NCI-H1092 treated with DMSO at 0.1 percent for 48 hours (cell line): Measurements from ENCODE around the gene ZDHHC1.
A peak's percentile ranks its signal among the peaks of the same experiment; 100 is the strongest.

Source experiments
- DNase-seq: peaks from one replicate; lab custom pipeline; 2025; lab: John Stamatoyannopoulos, UW

Gene ZDHHC1

GRCh38 chr16:67415872-67416793 is at the start of gene ZDHHC1:
ZDHHC1 (minus strand) TSS chr16:67416477; CDS start chr16:67407775, 8,702 bp downstream.
- peak; percentile 42 for DNase-seq

- DNase-seq = no peak
Measured at GRCh38 chr16:67464565-67464964, 48.3 kb upstream of the ZDHHC1 start.

GRCh38 chr16:67463691-67464090 is 47.4 kb upstream of the ZDHHC1 start:
- no peak for DNase-seq

- no peak for DNase-seq
Measured at GRCh38 chr16:67463059-67463458, 46.8 kb upstream of the ZDHHC1 start.

GRCh38 chr16:67462279-67462655 is 46.0 kb upstream of the ZDHHC1 start:
- DNase-seq = no peak

- DNase-seq = no peak
Measured at GRCh38 chr16:67461600-67462278, 45.5 kb upstream of the ZDHHC1 start.

GRCh38 chr16:67460961-67461360 is 44.7 kb upstream of the ZDHHC1 start:
- DNase-seq = no peak

- DNase-seq = no peak
Measured at GRCh38 chr16:67460168-67460567, 43.9 kb upstream of the ZDHHC1 start.

- DNase-seq = no peak
Measured at GRCh38 chr16:67459861-67460150, 43.5 kb upstream of the ZDHHC1 start.

- DNase-seq = no peak
Measured at GRCh38 chr16:67459066-67459860, 43.0 kb upstream of the ZDHHC1 start.

- DNase-seq = no peak
Measured at GRCh38 chr16:67458121-67458641, 41.9 kb upstream of the ZDHHC1 start.

GRCh38 chr16:67457611-67458010 is 41.3 kb upstream of the ZDHHC1 start:
- DNase-seq = no peak

- DNase-seq = no peak
Measured at GRCh38 chr16:67456391-67457081, 40.3 kb upstream of the ZDHHC1 start.

- DNase-seq = no peak
Measured at GRCh38 chr16:67454852-67455251, 38.6 kb upstream of the ZDHHC1 start.

- DNase-seq = no peak
Measured at GRCh38 chr16:67454104-67454503, 37.8 kb upstream of the ZDHHC1 start.

GRCh38 chr16:67451704-67452435 is 35.6 kb upstream of the ZDHHC1 start:
- no peak for DNase-seq

GRCh38 chr16:67451061-67451703 is 34.9 kb upstream of the ZDHHC1 start:
- DNase-seq = no peak

GRCh38 chr16:67449739-67450138 is 33.5 kb upstream of the ZDHHC1 start:
- no peak for DNase-seq

- peak; percentile 82 for DNase-seq
Measured at GRCh38 chr16:67449336-67449735, 33.1 kb upstream of the ZDHHC1 start.

GRCh38 chr16:67448580-67448979 is 32.3 kb upstream of the ZDHHC1 start:
- DNase-seq = no peak
